ENCODE results near the gene RHPN2.
A peak's percentile ranks its signal among the peaks of the same experiment; 100 is the strongest.
"Not testable (repeated sequence)": the region's sequence is repeated elsewhere in the genome, so short reads cannot be mapped to it uniquely, and the experiment has no call there.

Gene RHPN2

DNA sequence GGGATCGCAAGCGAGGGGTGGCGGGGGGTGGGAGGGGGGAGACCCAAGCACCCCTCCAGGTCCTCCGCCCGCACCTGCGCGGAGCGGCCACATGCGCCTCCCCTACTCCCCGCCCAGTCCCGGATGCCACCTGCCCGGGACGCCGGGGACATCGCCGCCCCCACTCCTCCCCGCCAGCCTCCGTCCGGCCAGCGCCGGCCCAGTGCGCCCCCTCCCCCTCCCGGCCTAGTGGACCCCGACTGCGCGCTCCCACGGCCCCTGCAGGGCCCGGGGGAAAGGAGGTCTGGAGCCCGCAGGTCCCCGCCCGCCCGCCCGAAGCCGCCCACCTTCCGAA, 263 bp downstream of the RHPN2 start:
- DNase-seq (ENCODE audit: low spot score), result no peak

DNA sequence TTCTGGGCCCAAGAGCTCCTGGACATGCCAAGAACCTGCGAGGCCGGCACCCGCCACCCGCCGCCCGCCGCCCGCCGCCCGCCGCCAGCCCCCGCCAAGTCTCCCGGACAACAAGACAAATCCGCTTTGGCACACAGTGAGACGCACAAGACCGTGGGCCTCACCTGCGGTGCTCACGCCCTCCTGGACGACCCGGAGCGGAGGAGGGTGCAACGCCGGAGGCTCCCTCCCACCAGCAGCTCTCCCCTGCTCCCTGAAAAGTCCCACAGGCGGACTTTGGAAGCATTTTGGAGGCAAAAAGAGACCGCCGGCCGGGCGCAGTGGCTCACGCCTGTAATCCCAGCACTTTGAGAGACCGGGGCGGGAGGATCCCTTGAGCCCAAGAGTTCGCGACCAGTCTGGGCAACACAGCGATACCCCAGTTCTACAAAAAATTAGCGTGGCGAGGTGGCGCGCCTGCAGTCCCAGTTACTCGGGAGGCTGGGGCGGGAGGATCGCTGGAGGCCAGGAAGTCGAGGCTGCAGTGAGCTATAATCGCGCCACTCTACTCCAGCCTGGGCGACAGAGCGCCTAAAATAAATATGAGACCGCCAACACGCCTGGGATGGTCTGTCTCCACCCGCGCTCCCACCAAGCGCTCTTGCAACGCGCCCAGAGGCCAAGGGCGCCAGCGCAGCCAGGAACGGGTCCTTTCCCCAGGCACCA, 783 bp downstream of the RHPN2 start:
- no peak for DNase-seq (ENCODE audit: low spot score)

DNA sequence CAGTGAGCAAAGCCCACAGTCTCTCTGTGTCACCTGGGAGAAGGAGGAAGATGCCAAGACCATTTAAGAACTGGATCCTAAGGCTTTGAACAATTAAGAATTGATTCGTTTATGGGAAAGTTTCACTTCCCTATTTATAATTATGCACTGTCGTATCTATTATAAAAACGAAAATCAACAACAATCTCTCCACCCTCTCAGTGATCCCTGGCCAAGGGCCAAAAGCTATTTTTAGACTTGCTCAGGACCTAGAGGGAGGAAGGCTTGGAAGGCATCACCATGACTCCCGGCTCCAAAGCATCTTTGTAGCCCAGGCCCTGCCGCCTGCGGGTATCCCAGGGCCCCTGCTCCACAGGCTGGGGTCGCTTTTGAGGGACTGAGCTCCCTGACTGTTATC, 1.3 kb downstream of the RHPN2 start:
- no peak for DNase-seq (ENCODE audit: low spot score)

- DNase-seq (ENCODE audit: low spot score), result no peak
Measured at GRCh38 chr19:33062902-33063301, 1.8 kb downstream of the RHPN2 start.

DNA sequence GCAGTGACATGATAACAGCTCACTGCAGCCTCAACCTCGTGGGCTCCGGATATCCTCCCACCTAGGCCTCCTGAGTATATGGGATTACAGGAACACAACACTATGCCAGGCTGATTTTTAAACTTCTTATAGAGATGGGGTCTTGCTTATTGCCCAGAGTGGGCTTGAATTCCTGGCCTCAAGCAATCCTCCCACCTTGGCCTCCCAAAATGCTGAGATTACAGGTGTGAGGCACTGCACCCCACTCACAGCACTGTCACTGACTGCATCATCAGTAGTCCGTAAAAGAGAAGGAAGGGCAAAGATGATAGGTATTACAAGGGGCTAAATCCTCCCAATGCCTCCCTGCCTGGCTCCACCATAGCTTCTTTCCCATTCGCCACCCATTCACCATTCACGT, 4.1 kb downstream of the RHPN2 start:
- DNase-seq (ENCODE audit: low spot score), result no peak

- no peak for DNase-seq (ENCODE audit: low spot score)
Measured at GRCh38 chr19:33055718-33056117, 9.0 kb downstream of the RHPN2 start.

DNA sequence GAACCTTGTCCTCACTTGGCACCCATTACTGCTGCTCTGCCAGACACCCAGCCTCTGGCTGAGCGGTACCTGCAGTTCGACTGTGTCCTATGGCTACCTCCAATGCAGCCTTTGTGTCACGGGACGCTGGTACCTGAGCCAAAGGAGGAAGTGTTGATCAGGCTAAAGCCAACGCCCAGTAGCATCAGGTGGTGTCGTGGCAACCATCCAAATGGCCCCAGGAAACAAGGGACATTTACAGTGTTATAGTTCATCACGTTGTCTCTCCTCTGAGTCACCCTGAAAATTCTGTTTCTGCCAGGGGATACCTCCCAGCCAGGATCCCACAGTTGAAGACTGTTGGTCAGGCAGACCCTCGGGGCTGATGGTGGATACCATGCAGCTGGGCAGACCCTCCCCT, 10.1 kb downstream of the RHPN2 start:
- no peak for DNase-seq (ENCODE audit: low spot score)

DNA sequence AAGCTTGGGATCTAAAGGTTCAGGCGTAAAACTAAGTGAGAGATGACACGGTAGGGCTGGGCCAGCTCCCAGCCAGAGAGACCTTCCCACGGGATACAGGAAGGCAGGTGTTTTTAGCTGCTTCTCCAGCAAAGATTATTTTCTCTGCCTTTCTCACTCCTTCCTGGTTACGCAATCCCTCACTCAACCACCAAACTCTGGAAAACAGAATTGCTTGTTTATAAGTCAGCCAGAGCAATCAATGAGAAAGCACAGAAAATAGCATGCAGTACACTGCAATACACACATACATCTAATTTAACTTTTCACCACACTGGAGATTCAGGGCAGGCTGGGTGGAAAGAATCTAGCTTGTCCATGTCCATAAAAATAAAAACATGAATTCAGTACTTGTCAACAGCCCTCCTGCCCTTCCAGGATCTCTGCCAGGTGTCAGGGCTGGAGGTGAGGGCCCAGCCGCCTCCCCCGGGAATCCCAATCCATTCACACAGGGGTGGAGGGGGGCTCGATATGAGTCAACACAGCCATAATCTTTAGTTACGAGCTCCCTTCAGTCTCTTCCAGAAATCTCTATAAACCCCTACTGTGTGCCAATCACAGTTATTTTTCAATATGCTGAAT, 12.2 kb downstream of the RHPN2 start:
- no peak for DNase-seq (ENCODE audit: low spot score)

GRCh38 chr19:33050110-33050509, 14.6 kb downstream of the RHPN2 start:
- no peak for DNase-seq (ENCODE audit: low spot score)

DNA sequence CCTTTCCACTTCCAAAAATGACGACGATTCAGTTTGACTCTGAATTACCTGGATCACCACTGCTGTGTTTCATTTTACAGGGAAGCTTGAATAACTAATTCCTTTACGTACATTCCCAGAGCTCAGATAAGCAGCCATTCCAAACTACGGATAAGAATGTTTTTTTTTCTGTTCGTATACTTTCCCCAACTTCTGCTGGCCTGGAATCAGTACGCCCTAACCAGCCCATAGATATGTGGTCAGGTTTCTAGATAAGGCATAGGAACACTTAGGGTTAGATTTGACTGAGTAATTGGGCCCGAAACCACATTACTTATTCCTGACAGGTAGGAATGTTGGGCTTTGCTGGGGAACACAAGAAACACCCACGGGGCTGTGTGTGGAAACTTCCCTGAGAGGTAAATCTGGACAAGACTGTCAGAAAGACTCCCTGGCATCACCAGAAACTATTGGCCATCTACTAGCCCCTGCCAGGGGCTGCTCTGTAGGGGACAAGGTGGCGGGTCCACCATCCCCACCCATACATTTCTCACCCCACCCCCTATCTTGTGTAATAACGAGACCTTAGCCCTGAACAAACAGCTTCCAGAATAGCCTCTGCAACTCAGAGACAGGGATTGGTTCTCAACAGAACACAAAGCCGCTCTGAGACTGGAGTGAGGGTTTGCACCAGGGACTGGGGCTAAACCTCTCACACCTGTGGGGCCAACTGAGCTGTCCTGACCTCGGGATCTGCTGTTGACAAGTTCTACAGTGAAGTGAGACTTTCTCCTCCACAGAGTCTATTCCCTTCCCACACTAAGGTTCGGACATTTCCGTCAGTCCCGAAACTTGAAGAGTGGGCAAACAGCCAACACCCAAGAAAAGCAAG, 15.6 kb downstream of the RHPN2 start:
- no peak for DNase-seq (ENCODE audit: low spot score)

- no peak for DNase-seq (ENCODE audit: low spot score)
Measured at GRCh38 chr19:33047422-33047821, 17.3 kb downstream of the RHPN2 start.

- not testable (repeated sequence) for DNase-seq (ENCODE audit: low spot score)
Measured at GRCh38 chr19:33041828-33042160, 22.9 kb downstream of the RHPN2 start.

GRCh38 chr19:33040994-33041827, 23.5 kb downstream of the RHPN2 start:
- DNase-seq (ENCODE audit: low spot score), result no peak

DNA sequence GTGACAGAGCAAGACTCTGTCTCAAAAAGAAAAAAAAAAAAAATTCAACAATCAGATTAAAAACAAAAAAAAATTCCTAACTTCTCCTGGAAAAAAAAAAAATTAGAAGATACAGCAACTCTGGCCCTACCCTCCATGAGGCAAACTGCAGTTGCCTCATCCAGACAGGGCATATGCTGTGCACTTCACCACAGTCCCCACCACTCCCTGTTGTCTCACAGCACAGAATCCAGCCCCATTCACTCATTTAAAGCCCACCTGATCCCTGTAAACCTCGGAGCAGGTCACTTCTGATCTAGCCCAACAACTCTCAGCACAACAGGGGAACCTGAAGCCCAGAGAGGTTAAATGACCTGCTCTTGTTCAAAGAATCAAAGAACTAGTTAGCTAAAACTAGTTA, 24.9 kb downstream of the RHPN2 start:
- no peak for DNase-seq (ENCODE audit: low spot score)

- no peak for DNase-seq (ENCODE audit: low spot score)
Measured at GRCh38 chr19:33039108-33039599, 25.5 kb downstream of the RHPN2 start.

DNA sequence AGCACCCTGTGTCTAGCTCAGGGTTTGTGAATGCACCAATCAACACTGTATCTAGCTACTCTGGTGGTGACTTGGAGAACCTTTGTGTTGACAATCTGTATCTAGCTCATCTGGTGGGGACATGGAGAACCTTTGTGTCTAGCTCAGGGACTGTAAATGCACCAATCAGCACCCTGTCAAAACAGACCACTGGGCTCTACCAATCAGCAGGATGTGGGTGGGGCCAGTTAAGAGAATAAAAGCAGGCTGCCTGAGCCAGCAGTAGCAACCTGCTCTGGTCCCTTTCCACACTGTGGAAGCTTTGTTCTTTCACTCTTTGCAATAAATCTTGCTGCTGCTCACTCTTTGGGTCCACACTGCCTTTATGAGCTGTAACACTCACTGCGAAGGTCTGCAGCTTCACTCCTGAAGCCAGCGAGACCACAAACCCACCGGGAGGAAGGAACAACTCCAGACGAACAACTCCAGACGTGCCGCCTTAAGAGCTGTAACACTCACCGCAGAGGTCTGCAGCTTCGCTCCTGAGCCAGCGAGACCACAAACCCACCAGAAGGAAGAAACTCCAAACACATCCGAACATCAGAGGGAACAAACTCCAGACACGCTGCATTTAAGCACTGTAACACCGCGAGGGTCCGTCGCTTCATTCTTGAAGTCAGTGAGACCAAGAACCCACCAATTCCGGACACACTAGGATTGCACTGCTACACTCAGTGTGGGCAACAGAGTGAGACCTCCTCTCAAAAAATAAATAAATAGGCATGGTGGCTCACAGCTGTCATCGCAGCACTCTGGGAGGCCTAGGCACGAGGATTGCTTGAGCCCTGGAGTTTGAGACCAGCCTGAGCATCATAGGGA, 27.3 kb downstream of the RHPN2 start:
- DNase-seq (ENCODE audit: low spot score), result peak; percentile 3

DNA sequence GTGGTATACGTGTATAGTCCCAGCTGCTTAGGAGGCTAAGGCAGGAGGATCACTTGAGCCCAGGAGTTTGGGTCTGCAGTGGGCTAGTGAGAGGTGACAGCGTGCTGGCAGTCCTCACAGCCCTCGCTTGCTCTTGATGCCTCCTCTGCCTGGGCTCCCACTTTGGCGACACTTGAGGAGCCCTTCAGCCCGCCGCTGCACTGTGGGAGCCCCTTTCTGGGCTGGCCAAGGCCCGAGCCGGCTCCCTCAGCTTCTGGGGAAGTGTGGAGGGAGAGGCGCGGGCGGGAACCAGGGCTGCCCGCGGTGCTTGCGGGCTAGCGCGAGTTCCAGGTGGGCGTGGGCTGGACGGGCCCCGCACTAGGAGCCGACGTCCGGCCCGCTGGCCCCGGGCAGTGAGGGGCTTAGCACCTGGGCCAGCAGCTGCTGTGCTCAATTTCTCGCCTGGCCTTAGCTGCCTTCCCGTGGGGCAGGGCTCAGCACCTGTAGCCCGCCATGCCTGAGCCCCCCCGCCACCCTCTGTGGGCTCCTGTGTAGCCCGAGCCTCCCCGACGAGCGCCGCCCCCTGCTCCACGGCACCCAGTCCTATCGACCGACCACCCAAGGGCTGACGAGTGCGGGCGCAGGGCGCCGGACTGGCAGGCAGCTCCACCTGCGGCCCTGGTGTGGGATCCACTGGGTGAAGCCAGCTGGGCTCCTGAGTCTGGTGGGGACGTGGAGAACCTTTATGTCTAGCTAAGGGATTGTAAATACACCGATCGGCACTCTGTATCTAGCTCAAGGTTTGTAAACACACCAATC, 28.1 kb downstream of the RHPN2 start:
- DNase-seq (ENCODE audit: low spot score), result not testable (repeated sequence)

GRCh38 chr19:33035461-33035860, 29.2 kb downstream of the RHPN2 start:
- no peak for DNase-seq (ENCODE audit: low spot score)

- no peak for DNase-seq (ENCODE audit: low spot score)
Measured at GRCh38 chr19:33032218-33032781, 32.4 kb downstream of the RHPN2 start.

DNA sequence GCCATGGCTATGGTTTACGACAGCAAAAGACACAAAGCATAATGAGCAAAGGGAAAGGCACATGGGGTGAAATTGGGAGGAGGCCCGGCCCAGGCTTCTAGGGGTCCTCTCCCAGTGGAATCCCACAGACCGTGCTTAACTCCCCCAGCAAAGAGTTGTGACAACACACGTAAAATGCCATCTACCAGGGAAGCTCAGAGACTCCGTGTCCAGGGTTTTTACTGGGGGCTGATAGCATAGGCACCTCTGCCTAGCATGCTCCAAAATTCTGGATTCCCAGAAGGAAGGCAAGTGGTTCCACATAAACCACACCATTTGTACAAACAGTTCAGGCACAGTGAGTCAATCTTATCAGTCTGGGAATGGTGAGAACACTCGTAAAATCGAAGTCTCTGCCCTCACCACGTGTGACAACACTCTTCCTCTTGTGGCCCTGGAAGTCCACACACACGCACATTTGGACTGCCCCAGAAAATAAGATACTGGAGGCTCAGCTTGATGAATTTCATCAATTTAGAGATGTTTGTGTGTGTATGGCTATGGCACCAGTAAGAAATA, 34.9 kb downstream of the RHPN2 start:
- no peak for DNase-seq (ENCODE audit: low spot score)

All from CD4-positive, alpha-beta T cell treated with Interleukin-2 at 100 ng/mL for 4 hours (primary cell).